Stomach (tissue), 9 donors: ENCODE results near the gene UNC93A. TPM values are rescaled to one million over a fixed set of nuclear protein-coding genes. Genes with fewer than 3 reads are reported as not detected.

Source experiments
- DNase-seq, 2 donors: peaks; one replicate each; pipeline versions ENCODE4 v3.0.0 to v3.0.0-alpha.2; 2013 to 2019
- H3K27ac ChIP-seq, 5 donors: fragments of 200-600 bp in 4 of 5; sonication (generic) in 4 of 5; one replicate each; pipeline ENCODE4 v1.5.1; 2013 to 2019; ENCODE audit warnings: mild to moderate bottlenecking in 1 of 5, moderate library complexity in 1 of 5
- H3K27me3 ChIP-seq, 3 donors: fragments of 200-600 bp; sonication (generic); one replicate each; pipeline ENCODE4 v1.5.1; 2017 to 2019; ENCODE audit warnings: mixed run types in 1 of 3
- H3K36me3 ChIP-seq, 4 donors: fragments of 200-600 bp; sonication (generic); 1 replicate in 3 of 4; 2 replicates in 1 of 4; pipeline ENCODE4 v1.5.1; 2016 to 2019
- H3K4me1 ChIP-seq, 4 donors: fragments of 200-600 bp; sonication (generic); one replicate each; pipeline ENCODE4 v1.5.1; 2016 to 2019
- H3K4me3 ChIP-seq, 4 donors: fragments of 200-600 bp; sonication (generic) in 3 of 4; one replicate each; pipeline ENCODE4 v1.5.1; 2016 to 2019; ENCODE audit warnings: mild to moderate bottlenecking in 1 of 4
- H3K9me3 ChIP-seq, 4 donors: fragments of 200-600 bp; sonication (generic); one replicate each; pipeline ENCODE4 v1.5.1; 2016 to 2019
- EP300 ChIP-seq: sonication (generic); formaldehyde crosslinking; IDR thresholded peaks from one replicate; pipeline ENCODE4 v1.6.1; 2017; ENCODE audit warnings: antibody characterized with exemption
- POLR2A ChIP-seq, 4 donors: fragments of 450-650 bp; IDR thresholded peaks; one replicate each; pipeline ENCODE4 v1.6.1; 2016; ENCODE audit warnings: antibody characterized with exemption in 4 of 4, control low read depth in 2 of 4, mild to moderate bottlenecking in 1 of 4, moderate library complexity in 1 of 4
- POLR2AphosphoS5 ChIP-seq, 3 donors: sonication (generic); formaldehyde crosslinking; IDR thresholded peaks; one replicate each; pipeline ENCODE4 v1.6.1; 2016; ENCODE audit warnings: antibody characterized with exemption in 3 of 3
- WGBS, 5 donors: extraction: QIAGEN DNeasy Blood & Tissue Kit in 3 of 5; methylation state at CpG; one replicate each; pipeline versions ENCODE4 v1.1.5 to v1.1.7; 2013 to 2018; 5-methylcytosine and 5-hydroxymethylcytosine counted together
- intact Hi-C: fragments of 100-400 bp; cut with DNase I; formaldehyde crosslinking; loops from one replicate; pipeline ENCODE4 v1.15.1; 2023; ENCODE audit warnings: low total_unique reads
- polyA plus RNA-seq, 3 donors: library from polyadenylated mRNA; stranded (reverse); fragments of 200-250 nt; gene quantifications; one replicate each; pipeline ENCODE4 v1.2.3, GENCODE V29; 2013
- total RNA-seq, 5 donors: library from RNA; depleted of rRNA; stranded (reverse); fragments of >200 nt; gene quantifications; one replicate each; pipeline versions ENCODE4 v1.1.0 to v1.2.3, GENCODE V29; 2014 to 2016
- TF ChIP-seq, protein P1 (sequence below), 7 experiments: fragments of 450-650 bp in 4 of 7; fragments of 200-600 bp in 3 of 7; sonication (generic) in 3 of 7; IDR thresholded peaks; one replicate each; pipeline ENCODE4 v1.5.1; 2016 to 2019; ENCODE audit warnings: antibody characterized with exemption in 7 of 7, control low read depth in 2 of 7, mild to moderate bottlenecking in 1 of 7
- donor health status: healthy with polysubstance abuse.
- donor health status: Bipolar disorder and iron deficiency.
- donor health status: healthy.

UNC93A gene
- total and polyA plus RNA-seq, 8 donors, result 0.13 to 0.73 TPM; not detected in 6

DNA sequence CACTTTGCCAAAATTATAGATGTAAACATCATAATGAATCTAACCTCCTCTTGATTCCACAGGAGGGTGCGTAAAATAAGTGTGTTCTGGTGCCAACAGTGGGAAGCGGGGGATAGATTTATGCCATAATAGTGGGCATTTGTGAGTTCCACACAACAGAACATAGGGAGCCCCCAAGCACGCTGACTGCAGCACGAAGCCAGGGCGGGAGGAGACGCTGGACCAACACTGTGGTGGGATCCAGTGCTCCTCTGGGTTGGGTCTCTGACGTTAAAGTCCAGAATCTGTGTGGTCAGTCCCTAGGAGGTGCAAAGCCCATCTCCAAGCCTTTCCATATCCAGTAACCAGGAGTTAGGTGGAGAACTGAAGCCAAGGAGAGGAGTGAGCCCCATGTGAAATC is 32.0 kb downstream of the UNC93A start:
- Histone ChIP-seq H3K4me1 (no peaks in the 10 kb centered on the region), H3K4me3 (no peak overlapping the region), H3K9me3 (no peaks in the 10 kb centered on the region), H3K36me3 (no peaks in the 10 kb centered on the region), H3K27me3 (no peaks in the 10 kb centered on the region), H3K27ac (no peak overlapping the region)
- no peak for DNase-seq
- TF ChIP-seq, protein P1, sequence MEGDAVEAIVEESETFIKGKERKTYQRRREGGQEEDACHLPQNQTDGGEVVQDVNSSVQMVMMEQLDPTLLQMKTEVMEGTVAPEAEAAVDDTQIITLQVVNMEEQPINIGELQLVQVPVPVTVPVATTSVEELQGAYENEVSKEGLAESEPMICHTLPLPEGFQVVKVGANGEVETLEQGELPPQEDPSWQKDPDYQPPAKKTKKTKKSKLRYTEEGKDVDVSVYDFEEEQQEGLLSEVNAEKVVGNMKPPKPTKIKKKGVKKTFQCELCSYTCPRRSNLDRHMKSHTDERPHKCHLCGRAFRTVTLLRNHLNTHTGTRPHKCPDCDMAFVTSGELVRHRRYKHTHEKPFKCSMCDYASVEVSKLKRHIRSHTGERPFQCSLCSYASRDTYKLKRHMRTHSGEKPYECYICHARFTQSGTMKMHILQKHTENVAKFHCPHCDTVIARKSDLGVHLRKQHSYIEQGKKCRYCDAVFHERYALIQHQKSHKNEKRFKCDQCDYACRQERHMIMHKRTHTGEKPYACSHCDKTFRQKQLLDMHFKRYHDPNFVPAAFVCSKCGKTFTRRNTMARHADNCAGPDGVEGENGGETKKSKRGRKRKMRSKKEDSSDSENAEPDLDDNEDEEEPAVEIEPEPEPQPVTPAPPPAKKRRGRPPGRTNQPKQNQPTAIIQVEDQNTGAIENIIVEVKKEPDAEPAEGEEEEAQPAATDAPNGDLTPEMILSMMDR (IDR thresholded peaks at IDR 0.05), result no peak
- TF ChIP-seq EP300 (no peak), POLR2A (IDR thresholded peaks at IDR 0.05) (no peak), POLR2AphosphoS5 (IDR thresholded peaks at IDR 0.05) (no peak)
- intact Hi-C loops, result no loop called here
- WGBS, 5 donors, result 85 to 97% (median 87%) methylated on average over 7 of the region's 7 CpGs

- Histone ChIP-seq H3K9me3 (no peaks in the 10 kb centered on the region), H3K27me3 (no peaks in the 10 kb centered on the region), H3K27ac (no peak overlapping the region), H3K36me3 (no peaks in the 10 kb centered on the region), H3K4me1 (no peaks in the 10 kb centered on the region), H3K4me3 (no peak overlapping the region)
- intact Hi-C loops, result no loop called here
- TF ChIP-seq, protein P1 (IDR thresholded peaks at IDR 0.05), result no peak
- TF ChIP-seq POLR2AphosphoS5 (IDR thresholded peaks at IDR 0.05) (no peak), POLR2A (IDR thresholded peaks at IDR 0.05) (no peak), EP300 (no peak)
- DNase-seq, result no peak
- 88 to 91% (median 88%) methylated on average over 10 of the region's 10 CpGs for WGBS, 5 donors
Measured at GRCh38 chr6:167324111-167324510, 33.0 kb downstream of the UNC93A start.

DNA sequence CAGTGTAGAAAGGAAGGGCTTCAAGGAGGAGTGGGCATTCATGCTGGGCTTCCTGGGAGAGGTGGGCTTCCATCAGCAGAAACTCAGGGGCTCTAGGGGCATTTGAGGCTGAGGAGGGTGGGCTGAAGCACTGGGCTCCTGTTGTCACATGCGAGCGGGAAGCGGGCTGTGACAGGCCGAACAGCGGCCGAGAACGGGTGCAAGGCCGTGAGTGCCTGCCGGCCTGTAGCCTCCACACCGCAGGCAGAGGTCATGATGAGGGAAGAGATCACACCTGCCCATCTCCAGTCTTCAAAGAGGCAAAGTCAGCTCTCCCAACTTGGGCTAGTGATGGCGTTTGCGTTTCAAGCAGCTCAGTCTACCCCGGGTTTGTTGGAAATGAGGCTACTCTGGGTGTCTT is 34.7 kb downstream of the UNC93A start:
- intact Hi-C loops, result no loop called here
- no peak for DNase-seq
- H3K4me1 ChIP-seq, result peaks cover 0 to 2% (median 0%) of the 10 kb centered on the region in 4 donors
- no peak overlapping the region for H3K27ac ChIP-seq
- peaks cover 0 to 3% (median 0%) of the 10 kb centered on the region in 3 donors for H3K27me3 ChIP-seq
- no peaks in the 10 kb centered on the region for H3K36me3 ChIP-seq
- H3K9me3 ChIP-seq, result no peaks in the 10 kb centered on the region
- no peak overlapping the region for H3K4me3 ChIP-seq
- TF ChIP-seq EP300 (no peak), POLR2A (IDR thresholded peaks at IDR 0.05) (no peak), POLR2AphosphoS5 (IDR thresholded peaks at IDR 0.05) (no peak)
- TF ChIP-seq, protein P1 (IDR thresholded peaks at IDR 0.05), result no peak
- WGBS, 5 donors, result 86 to 95% (median 93%) methylated on average over 12 to 13 of the region's 13 CpGs

DNA sequence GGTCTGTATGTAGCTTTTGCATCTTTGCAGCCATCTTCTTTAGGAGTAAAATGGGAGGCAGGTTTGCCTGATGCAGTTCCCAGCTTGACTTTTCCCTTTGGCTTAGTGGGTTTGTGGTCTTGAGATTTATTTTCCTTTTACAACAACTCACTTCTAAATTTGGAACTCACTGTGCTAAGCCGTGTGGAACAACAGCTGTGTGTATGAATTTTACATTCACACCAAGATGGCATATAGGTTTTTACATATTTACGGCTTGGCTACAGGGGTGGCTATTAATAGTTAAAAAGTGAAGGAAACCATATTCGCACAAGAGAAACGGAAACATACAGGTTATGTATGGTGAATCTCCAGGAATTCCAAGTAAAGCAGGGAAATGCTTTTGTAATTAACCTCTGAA is 36.3 kb downstream of the UNC93A start:
- Histone ChIP-seq H3K27me3 (peaks cover 0 to 4% (median 0%) of the 10 kb centered on the region in 3 donors), H3K27ac (no peak overlapping the region), H3K9me3 (no peaks in the 10 kb centered on the region), H3K36me3 (no peaks in the 10 kb centered on the region), H3K4me3 (no peak overlapping the region), H3K4me1 (peaks cover 0 to 14% (median 3%) of the 10 kb centered on the region in 4 donors)
- DNase-seq, result no peak
- WGBS, 5 donors, result 57 to 79% (median 73%) methylated on average over 4 of the region's 4 CpGs
- intact Hi-C loops, result no loop called here
- TF ChIP-seq POLR2A (IDR thresholded peaks at IDR 0.05), result no peak
- TF ChIP-seq, protein P1 (IDR thresholded peaks at IDR 0.05), result no peak
- no peak for TF ChIP-seq POLR2AphosphoS5 (IDR thresholded peaks at IDR 0.05)
- no peak for TF ChIP-seq EP300
